OCI-M1 (cell line): Measurements from ENCODE around the gene PPP1R12B.
"Not testable (repeated sequence)": the region's sequence is repeated elsewhere in the genome, so short reads cannot be mapped to it uniquely, and the experiment has no call there.

Source experiments
- DNase-seq: peaks from one replicate; lab custom pipeline; 2025; lab: John Stamatoyannopoulos, UW

The PPP1R12B gene

DNA sequence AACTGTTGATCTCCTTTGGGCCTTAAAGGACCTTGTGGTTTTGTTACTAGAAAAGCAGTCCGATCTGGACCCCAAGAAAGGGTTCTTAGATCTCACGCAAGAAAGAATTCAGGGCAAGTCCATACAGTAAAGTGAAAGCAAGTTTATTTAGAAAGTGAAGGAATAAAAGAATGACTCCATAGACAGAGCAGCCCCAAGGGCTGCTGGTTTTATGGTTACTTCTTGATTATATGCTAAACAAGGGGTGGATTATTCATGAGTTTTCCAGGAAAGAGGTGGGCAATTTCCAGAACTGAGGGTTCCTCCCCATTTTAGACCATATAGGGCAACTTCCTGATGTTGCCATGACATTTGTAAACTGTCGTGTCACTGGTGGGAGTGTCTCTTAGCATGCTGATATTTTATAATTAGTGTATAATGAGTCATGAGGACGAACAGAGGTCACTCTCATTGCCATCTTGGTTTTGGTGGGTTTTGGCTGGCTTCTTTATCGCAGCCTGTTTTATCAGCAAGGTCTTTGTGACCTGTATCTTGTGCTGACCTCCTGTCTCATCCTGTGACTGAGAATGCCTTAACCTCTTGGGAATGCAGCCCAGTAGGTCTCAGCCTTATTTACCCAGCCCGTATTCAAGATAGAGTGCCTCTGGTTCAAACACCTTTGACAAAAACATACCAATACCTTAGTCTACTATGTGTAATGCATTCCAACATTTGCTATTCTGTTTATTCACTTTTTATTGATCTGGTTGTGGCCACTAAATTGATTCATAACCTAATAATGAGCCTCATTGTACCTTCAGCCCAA is 183.5 kb downstream of the PPP1R12B start:
- DNase-seq, result peak; percentile 96

DNA sequence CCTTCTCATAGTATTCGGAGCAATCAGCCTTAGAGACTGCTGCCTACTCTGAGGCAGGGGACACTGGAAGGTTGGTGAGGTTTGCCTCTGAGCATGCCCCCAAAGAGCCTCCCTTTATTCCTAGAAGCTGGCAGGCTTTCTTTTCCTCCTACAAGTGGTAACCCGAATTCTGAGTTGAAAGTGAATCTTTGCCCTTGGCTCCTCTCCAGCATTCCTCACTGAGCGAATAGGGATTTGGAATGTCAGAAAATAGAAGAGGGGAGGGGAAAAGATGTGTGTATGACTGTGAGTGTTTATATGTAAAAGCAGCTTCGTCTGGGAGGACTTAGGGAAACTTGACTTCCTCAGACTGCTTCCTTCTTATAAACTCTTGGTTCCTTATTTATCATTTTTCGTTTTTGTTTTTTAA is 190.7 kb downstream of the PPP1R12B start:
- DNase-seq, result not testable (repeated sequence)

DNA sequence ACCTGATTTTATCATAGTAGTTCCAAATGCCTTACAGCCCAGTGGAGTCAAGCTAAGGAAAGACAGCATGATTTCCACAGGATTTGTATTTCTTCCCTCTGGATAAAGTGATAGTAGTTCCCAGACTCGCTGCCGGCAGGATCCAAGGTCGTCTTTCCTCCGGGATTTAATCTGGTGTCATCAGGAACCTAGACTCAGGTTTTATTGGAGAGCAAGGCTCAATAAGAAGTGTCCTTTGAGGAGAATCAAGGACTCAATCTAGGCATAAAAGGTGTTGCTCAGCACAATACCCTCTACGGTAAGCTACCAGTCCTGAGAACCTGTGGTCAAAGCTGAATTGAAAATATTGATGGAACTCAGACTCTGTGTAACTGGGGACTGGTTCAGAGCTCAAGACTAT is 191.1 kb downstream of the PPP1R12B start:
- DNase-seq, result not testable (repeated sequence)

DNA sequence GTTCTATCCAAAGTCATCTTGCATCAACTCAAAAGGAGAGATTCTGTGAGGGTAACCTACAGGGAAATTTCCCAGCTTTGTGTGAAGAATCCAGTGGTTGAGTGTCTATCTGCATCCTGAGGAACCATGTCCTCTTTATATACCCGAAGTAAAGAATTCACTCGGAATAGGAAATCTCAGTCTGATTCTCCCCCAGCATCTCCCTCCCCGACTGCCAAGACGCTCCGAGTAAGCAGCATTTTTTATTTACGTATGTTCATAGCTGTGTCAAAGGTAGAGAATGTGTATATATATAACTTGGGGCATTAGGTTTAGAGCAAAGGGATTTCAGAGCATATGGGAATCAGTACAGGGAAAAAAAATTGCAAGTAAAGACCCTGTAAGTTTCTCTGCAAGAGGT is 191.5 kb downstream of the PPP1R12B start:
- DNase-seq, result no peak

DNA sequence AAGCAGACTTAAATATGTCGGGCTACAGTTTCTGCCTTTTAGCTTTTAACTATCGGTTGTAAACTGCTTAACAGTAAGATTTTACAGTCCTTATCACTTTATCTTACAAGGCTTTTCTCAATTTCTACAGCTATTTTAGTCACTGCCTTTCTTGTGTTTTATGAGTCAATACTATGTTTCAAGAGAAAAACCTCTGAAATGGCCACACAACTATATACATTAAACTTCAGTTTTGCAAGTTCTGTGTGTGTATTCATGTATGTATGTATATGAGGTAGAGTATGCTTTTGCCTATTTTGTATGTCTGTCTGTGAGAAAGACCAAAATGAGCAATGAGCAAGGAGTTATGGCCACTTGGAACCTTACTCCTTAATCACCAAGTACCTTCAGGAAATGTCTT is 191.9 kb downstream of the PPP1R12B start:
- no peak for DNase-seq

DNA sequence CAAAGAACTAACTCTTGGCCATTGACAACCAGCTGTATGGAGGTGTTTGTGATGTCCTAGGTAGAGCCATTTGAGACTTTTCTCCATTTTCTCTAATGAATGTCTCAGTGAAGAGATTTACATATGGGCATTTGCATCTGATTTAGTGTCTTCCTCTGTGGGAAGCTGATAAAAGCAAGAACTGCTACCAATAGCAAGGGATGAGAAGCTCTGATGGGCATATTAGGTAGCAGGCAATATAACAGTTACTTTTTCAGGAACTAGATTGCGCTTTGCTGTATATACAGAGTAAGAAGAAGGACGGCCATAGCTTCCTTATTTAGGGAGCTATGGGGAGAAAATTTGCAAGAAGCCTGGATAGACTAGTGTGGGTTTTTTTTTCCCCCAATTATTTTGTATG is 192.4 kb downstream of the PPP1R12B start:
- not testable (repeated sequence) for DNase-seq

DNA sequence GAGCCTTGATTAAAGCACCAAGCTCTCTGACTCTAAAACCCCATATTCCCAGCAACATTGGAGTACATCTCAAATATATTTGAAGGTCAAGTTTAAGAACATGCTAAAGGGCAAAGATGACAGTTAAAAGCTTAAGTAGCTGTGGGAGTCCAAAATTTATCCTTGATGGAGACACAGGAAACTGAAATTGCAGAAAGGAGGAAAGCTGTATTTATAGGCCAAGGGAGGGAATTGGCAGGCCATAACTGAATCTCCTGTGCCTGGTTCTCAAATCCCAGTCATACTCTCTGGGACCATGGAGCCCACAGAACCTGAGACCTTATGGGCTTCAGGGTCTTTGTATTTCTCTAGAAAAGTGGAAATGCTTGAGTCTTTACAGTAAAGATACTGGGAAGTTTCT is 193.9 kb downstream of the PPP1R12B start:
- DNase-seq, result not testable (repeated sequence)

DNA sequence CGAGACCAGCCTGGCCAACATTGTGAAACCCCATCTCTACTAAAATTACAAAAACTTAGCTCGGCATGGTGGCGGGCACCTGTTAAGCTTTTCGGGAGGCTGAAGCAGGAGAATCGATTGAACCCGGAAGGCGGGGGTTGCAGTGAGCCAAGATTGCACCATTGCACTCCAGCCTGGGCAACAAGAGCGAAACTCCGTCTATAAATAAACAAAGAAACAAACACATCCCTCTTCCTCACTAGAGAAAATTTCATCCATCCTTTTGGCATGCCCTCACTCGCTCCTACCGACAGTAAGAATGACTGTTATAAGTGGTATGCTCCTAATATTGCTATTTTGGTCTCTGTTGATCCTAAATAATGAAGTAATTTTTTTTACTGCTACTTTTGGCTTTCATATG is 195.0 kb downstream of the PPP1R12B start:
- DNase-seq, result not testable (repeated sequence)

DNA sequence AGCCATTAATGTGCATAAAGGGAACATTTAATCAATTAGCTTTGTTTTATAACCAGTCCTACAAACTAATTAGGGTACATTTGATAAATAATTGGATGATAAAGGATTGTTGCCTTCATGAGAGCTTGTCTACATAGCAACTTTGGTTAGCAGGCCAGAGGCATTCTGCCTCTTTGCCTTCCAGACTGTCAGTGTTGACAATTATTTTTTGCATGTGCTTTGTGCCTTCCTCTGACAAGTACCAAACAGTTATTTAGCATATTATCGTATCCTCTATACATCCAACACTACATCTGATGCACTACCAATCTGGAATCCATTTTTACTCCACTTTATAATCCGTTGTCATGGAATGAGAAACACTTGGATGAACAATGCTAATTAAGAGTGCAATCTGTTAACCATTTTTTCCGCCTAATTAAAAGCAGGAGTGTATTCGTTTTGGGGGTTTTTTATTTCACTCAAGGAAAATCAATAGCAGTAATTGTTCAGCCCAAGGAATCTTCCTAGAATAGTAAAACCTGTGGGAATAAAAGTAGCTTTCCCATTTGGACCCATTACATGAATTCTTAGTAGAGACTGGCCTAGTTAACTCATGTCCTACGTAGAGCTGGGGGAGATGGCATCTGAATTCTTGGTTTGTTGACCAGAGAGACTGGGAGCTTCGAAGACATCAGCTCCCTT is 196.4 kb downstream of the PPP1R12B start:
- DNase-seq, result not testable (repeated sequence)

DNA sequence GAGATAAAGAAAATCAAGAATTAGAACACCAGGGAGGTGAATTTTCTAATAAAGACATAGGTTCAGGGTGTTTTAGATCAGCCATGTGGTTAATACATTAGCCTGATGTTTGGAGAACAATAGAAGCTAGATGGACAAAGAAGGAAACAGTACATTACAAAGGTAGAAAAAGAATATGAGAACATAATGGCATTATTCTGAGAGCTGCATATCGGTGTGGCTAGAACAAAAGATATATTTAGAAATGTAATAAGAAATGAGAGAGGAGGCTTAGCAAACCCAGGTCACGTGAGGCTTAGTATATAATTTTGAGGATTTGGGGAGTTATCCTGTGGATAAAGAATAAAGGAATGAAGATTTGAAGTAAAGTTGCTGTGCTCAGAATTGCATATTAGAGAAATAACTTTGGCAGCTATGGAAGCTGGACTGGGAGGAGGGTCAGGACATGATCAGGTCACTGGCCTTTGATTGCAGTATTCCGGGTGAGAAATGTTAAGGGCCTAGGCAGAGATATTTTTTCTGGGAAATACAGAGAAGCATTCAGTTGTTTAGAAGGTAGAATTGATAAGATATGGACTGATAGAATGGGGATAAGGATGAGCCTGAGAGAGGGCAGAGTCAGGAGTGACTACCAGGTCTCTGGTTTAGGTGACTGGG is 197.3 kb downstream of the PPP1R12B start:
- not testable (repeated sequence) for DNase-seq

DNA sequence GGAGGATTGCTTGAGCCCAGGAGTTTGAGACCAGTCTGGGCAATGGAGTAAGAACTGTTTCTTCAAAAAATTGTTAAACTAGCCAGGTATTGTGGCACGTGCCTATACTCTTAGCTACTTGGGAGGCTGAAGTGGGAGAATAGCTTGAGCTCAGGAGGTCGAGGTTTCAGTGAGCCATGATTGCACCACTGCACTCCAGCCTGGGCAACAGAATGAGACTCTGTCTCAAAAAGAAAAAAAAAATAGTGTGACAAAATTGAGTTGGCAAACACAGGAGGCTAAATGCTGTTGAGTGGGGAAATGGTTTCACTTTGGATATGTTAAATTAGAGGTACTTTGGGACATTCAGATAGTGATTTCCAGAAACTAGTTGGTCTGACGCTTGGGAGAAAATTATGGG is 197.9 kb downstream of the PPP1R12B start:
- not testable (repeated sequence) for DNase-seq

DNA sequence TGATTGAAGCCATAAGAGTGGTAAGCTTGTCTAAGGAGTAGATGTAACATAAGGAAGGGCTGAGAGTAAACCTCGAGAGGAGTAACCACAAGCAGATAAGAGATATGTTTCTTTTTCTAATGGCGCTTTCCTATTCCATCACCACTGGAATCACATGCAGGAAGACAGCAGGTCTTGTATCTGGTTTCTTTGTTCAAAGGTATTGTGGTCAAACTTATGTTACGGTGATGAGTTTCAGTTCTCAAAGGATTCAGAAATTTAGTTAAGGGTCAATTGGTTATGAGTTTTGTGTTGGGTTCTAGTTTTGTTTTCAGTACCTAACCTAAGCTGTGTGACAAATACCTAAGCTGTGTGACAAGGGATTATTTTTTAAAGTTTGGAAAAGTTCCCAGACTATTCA is 198.3 kb downstream of the PPP1R12B start:
- peak; percentile 77 for DNase-seq

DNA sequence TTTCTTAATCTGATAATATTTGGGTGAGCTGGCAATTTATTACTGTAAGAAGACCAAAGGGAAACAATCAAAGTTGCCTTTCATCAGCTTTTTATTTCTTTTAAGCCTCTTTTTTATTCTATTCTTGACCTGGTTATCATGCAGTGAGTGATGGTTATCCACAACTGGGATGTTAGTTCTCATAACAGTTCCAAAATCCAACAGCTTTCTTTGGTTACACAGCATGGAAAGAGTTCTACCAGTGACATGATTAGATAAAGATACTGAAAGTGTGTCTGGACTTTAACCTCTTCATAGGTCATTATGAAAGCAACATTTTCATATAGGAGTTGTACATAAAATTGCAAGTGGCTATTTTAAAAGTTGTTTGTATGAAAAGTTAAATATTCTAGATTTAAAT is 198.7 kb downstream of the PPP1R12B start:
- peak; percentile 61 for DNase-seq

DNA sequence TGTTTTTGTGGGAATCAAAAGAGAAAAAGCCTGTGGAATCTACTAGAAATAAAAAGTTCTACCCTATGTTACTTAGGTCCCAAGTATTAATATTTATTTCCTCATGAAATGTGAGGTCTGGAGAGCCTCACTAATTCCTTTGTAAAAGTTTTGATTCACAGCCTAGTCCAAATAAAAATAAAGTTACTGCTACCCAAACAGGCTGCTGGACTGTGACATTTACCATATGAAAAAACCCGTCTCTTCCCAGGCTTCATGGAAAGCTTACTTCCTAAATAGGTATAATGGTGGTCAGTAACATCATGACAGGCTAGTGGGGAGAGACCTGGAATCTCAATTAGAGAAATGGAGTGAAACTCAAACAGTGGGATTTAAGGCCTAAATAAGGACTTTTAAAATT is 201.6 kb downstream of the PPP1R12B start:
- not testable (repeated sequence) for DNase-seq

DNA sequence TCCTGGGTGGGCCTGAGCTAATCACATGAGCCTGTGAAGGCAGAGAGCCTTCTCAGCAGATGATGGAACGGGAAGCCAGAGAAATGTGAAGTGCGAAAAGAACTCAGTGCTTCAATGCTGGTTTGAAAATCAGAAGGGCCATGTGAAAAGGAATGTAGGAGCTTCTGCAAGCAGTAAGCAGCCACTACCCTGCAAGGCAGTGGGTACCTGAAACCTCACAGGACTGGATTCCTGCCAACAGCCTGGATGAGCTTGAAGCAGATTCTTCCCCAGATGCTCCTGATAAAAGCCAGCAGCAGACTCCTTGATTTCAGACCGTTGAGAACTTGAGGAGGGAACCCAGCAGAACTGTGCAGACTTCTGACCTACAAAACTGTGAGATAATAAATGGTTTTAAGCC is 203.2 kb downstream of the PPP1R12B start:
- peak; percentile 48 for DNase-seq

DNA sequence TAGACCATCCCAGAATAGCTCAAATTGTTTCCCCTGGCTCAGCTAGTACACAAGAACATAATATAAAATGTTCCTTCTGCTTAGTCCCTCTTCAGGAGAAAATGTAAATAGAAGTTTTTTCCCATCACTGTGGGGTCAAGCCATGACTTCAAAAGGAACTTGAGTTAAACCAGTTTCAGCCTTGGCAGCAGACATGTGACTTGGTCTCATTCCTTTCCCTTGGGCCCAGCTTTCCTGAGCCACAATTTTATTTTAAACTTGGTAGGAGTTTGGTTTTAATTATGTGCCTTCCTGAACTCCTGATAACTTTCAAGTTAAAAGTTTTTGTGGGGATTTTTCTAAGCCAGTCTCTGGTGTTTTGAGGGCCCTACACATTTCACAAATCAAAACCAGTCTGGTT is 204.1 kb downstream of the PPP1R12B start:
- not testable (repeated sequence) for DNase-seq

DNA sequence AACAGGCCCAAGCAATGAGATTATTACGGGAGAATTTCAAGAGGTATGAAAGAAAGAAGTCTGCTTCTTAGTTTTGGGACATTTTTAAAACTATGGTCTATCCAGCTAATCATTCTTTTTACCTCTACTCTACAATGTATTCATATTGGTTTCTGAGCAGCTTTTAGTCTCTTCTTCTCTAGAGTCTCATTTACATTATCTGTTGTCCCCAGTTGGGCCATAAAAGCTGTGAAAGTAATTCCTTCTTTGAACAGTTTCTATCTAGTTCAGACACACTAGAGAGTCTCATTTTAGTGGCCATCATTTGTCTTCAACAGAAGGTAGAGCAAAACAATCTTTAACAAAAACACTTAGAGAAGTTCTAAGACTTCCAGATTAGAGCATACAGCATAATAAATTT is 204.6 kb downstream of the PPP1R12B start:
- DNase-seq, result peak; percentile 91

DNA sequence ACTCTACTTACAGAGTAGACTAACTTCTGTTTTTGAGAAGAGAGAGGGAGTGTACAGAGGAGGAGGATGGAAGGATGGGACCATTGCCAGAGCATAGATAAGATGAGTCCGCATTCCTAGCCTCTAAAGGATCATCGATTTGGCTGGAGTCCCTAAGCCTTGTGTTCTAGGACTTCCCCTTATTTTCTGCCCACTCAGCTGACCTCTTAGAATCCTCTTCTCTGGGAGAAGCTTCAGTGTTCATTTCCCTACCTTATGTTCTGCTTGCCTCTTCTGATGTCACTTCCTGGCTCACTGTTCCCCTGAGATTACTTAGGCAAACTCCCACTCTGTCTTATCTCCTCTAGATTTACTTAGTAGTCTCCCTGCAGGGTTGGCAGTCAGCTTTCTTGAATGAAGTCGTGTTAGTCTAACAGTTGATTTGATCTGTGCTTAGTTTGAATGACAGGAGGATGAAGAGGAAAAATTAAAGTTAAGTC is 205.1 kb downstream of the PPP1R12B start:
- peak; percentile 98 for DNase-seq

DNA sequence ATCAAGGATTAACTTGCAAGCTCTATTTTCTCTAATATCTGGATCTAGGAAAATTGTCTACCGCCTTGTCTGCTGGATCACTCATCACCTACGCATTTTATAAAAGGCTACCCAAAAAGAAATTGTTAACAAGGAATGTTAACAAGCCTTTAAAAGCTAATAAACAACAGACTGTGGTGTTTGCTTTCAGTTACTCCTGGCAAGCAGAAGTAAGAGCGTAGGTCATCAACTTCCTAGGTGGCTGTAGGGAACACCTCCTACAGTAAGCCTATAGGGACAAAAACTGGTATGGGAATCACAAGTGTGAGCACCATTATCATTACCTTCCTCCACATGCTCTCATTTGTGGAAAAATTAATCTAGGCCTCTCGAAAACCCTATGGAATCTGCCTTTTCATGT is 206.1 kb downstream of the PPP1R12B start:
- not testable (repeated sequence) for DNase-seq

DNA sequence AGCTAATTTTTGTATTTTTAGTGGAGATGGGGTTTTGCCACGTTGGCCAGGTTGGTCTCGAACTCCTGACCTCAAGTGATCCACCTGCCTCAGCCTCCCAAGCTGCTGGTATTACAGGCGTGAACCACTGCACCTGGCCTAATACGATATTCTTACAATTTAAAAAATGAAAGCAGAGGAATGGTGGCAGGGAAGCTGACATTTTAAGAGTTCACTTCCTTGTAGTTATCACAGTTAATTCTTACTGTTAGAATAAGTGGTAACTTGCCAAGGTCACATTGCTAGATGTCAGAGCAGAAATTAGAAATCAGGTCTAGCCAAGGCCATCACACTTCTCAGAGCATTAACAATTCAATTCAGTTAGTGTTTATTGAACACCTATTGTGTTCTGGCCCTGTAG is 207.5 kb downstream of the PPP1R12B start:
- not testable (repeated sequence) for DNase-seq

DNA sequence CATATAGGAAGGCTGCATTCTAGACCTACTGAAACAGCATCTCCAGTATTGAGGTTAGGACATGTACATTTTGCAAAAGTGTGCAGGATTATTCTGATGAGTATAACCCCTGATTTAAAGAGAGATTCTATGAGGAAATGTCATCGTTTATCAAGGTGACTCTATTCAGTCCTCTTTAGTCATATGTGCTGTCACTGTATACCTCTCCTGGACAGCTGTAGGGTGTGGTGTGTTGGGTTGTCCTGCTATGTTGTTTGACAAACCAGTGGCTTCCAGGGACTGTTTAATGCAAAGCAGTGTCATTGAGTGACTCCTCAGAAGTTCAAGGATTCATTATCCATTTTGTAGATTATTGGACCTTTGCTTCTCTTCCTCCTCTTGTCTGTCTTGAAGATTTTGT is 209.2 kb downstream of the PPP1R12B start:
- not testable (repeated sequence) for DNase-seq

DNA sequence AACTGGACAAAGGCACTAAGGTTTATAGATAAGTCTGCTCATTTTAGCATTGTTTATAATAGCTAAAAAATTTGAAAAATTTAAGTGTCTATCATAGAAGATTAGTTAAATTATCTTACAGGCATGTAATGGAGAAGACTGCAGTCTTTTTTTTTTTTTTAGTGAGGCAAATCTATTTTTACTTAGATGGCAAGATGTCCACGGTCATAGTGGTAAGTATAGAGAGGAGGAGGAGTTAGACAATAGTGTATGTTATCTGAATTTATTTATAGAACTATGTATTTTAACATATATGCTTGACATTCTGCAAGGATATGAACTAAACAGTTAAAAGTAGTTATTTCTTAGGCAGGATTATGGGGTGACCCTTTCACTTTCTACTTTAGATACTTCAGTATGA is 212.7 kb downstream of the PPP1R12B start:
- DNase-seq, result peak; percentile 11
